ENCODE data around the gene ABLIM3. TPM values are rescaled to one million over a fixed set of nuclear protein-coding genes. Genes with fewer than 3 reads are reported as not detected.

Gene ABLIM3
- total and polyA plus RNA-seq, 9 of the 15 experiments (the other 6 are each of a cell fraction or from before 2014, with no cell fraction given), result 0.03 to 0.38 (median 0.11) TPM

DNA sequence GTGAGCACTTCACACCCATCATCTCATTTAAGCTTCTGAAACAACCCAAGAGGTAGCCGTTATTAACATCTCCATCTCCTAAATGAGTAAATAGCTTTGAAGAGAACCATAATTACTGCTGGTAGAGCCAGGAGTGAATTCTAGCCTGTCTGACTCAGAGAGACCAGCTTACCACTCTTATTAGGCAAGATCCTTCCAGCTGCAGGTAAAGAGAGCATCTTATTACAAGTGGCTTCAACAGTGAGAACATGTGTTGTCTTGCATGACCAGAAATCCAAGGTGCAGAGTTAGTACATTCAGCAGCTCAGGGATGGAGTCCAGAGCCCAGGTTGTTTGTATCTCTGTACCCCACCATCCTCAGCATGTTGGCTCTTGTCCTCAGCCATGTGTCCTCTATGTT, 119.5 kb downstream of the ABLIM3 start:
- no peak overlapping the region for H3K4me2 ChIP-seq (ENCODE audit: insufficient read depth, low read length)
- 0% methylated on average over 1 of the region's 1 CpG for WGBS (ENCODE audit: insufficient coverage, low coverage, missing lambda C conversion rate)
- FAIRE-seq, result no peak
- CTCF ChIA-PET (ENCODE audit: low intra/inter-chr PET ratio), result interaction anchor here (0.5 to 0.6 kb wide), 2 partner anchors 150 to 615 kb away, joined by 3 to 5 read pairs; no protein-coding TSS in a partner anchor
- H2AFZ ChIP-seq (ENCODE audit: low read depth, low read length), result no peak overlapping the region
- no peaks in the 10 kb centered on the region for H3K9me3 ChIP-seq (replicated peaks; ENCODE audit: control insufficient read depth, insufficient read depth, low read depth, low read length)
- H3K9ac ChIP-seq (ENCODE audit: insufficient read depth in 1 of 2, low read depth in 2 of 2, low read length in 2 of 2), result no peak overlapping the region
- no TSS peak for BruUV-seq (replicated peaks)
- no peaks in the 10 kb centered on the region for H3K9me1 ChIP-seq (ENCODE audit: control insufficient read depth, insufficient read depth, low read length)
- no peaks in the 10 kb centered on the region; a peak in 1 of 5 replicates for H3K4me1 ChIP-seq (replicated peaks in 1 of 2; ENCODE audit: control insufficient read depth in 2 of 2, insufficient read depth in 2 of 2, low read length in 2 of 2)
- no peaks in the 10 kb centered on the region for H3K36me3 ChIP-seq (ENCODE audit: control insufficient read depth, insufficient read depth, low read length)
- POLR2A ChIA-PET, result no interaction called here
- no peak for ATAC-seq
- in situ Hi-C loops (cut with MboI), result loop anchor here (25.0 kb wide), 1 partner anchor 823 kb away; no protein-coding TSS in a partner anchor
- H3K27ac ChIP-seq (ENCODE audit: extremely low read depth, low read depth, low read length), result no peak overlapping the region
- no peaks in the 10 kb centered on the region for H3K79me2 ChIP-seq (ENCODE audit: control insufficient read depth, insufficient read depth, low read length)
- no peaks in the 10 kb centered on the region for H4K20me1 ChIP-seq (replicated peaks; ENCODE audit: control insufficient read depth, insufficient read depth, low read length)
- H3K27me3 ChIP-seq (ENCODE audit: control insufficient read depth in 2 of 2, insufficient read depth in 2 of 2, low read length in 2 of 2), result peaks cover 11 to 40% of the 10 kb centered on the region in 2 experiments; a peak in 3 of 5 replicates
- no peak for DNase-seq (ENCODE audit: extremely low read depth in 1 of 4, low spot score in 3 of 4)
- intact Hi-C loops (cut with micrococcal nuclease), result loop anchor here (10.0 kb wide), 1 partner anchor 306 kb away; no protein-coding TSS in a partner anchor
- H3K4me3 ChIP-seq, result no peak overlapping the region
- TF ChIP-seq YBX1 (IDR thresholded peaks at IDR 0.05), result no peak
- TF ChIP-seq ARID1B (IDR thresholded peaks at IDR 0.05), result no peak
- TF ChIP-seq ARHGAP35 (IDR thresholded peaks at IDR 0.05; ENCODE audit: partially characterized antibody), result no peak
- TF ChIP-seq CEBPB (tag; IDR thresholded peaks at IDR 0.05), result no peak
- no peak for TF ChIP-seq ZNF274 (IDR thresholded peaks at IDR 0.05; ENCODE audit: borderline replicate concordance, low read depth, low read length)
- TF ChIP-seq, protein P1, sequence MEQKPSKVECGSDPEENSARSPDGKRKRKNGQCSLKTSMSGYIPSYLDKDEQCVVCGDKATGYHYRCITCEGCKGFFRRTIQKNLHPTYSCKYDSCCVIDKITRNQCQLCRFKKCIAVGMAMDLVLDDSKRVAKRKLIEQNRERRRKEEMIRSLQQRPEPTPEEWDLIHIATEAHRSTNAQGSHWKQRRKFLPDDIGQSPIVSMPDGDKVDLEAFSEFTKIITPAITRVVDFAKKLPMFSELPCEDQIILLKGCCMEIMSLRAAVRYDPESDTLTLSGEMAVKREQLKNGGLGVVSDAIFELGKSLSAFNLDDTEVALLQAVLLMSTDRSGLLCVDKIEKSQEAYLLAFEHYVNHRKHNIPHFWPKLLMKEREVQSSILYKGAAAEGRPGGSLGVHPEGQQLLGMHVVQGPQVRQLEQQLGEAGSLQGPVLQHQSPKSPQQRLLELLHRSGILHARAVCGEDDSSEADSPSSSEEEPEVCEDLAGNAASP (IDR thresholded peaks at IDR 0.05), result no peak
- TF ChIP-seq NONO (IDR thresholded peaks at IDR 0.05; ENCODE audit: low read depth in 2 of 2, low read length in 1 of 2), result no peak
- no peak for TF ChIP-seq ZNF707 (CRISPR knock-in tag; conservative IDR thresholded peaks at IDR 0.05)
- no peak for TF ChIP-seq ZNF507 (tag; conservative IDR thresholded peaks at IDR 0.05)
- TF ChIP-seq ZNF324 (CRISPR knock-in tag; IDR thresholded peaks at IDR 0.05), result no peak
- no peak for TF ChIP-seq MTA1 (IDR thresholded peaks at IDR 0.05; ENCODE audit: borderline replicate concordance)
- no peak for TF ChIP-seq C11orf30 (IDR thresholded peaks at IDR 0.05; ENCODE audit: low read depth)
- no peak for TF ChIP-seq SNRNP70 (optimal IDR thresholded peaks at IDR 0.05; ENCODE audit: low read depth, low read length)
- TF ChIP-seq, protein P2, sequence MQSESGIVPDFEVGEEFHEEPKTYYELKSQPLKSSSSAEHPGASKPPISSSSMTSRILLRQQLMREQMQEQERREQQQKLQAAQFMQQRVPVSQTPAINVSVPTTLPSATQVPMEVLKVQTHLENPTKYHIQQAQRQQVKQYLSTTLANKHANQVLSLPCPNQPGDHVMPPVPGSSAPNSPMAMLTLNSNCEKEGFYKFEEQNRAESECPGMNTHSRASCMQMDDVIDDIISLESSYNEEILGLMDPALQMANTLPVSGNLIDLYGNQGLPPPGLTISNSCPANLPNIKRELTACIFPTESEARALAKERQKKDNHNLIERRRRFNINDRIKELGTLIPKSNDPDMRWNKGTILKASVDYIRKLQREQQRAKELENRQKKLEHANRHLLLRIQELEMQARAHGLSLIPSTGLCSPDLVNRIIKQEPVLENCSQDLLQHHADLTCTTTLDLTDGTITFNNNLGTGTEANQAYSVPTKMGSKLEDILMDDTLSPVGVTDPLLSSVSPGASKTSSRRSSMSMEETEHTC (IDR thresholded peaks at IDR 0.05), result no peak
- TF ChIP-seq E2F3 (CRISPR knock-in tag; IDR thresholded peaks at IDR 0.05), result no peak
- TF ChIP-seq TEAD4 (IDR thresholded peaks at IDR 0.05; ENCODE audit: low read length), result no peak
- TF ChIP-seq TEAD4 (CRISPR knock-in tag; IDR thresholded peaks at IDR 0.05; ENCODE audit: borderline replicate concordance), result no peak
- no peak for TF ChIP-seq MCM2 (IDR thresholded peaks at IDR 0.05; ENCODE audit: low read depth)
- no peak for TF ChIP-seq FOXA3 (CRISPR knock-in tag; conservative IDR thresholded peaks at IDR 0.05 in 1 of 2, IDR thresholded peaks at IDR 0.05 in 1 of 2)

Measured in K562 (cell line).